ES-I3 (cell line): Measurements from ENCODE around the gene ATF5.

Experiments used
- H3K36me3 ChIP-seq: 2 replicates; pipeline ENCODE4 v1.6.1; 2013; ENCODE audit warnings: mild to moderate bottlenecking, low read length, control low read depth, moderate library complexity; ENCODE audit not compliant: insufficient read depth
- H3K4me1 ChIP-seq: 2 replicates; pipeline ENCODE4 v1.6.1; 2013; ENCODE audit warnings: mild to moderate bottlenecking, control low read depth, low read length; ENCODE audit not compliant: insufficient read depth
- H3K9ac ChIP-seq: 2 replicates; pipeline ENCODE4 v1.6.1; 2013; ENCODE audit warnings: low read depth, mild to moderate bottlenecking, low read length, moderate library complexity
- H3K9me3 ChIP-seq: 2 replicates; pipeline ENCODE4 v1.6.1; 2013; ENCODE audit warnings: mild to moderate bottlenecking, low read length, moderate library complexity; ENCODE audit not compliant: control insufficient read depth, insufficient read depth

ATF5 gene

GRCh38 chr19:49889038-49889686, 39.8 kb upstream of the ATF5 start:
- Histone ChIP-seq H3K9ac (no peak overlapping the region), H3K36me3 (peaks cover under 1% of the 10 kb centered on the region), H3K4me1 (peaks cover 5% of the 10 kb centered on the region), H3K9me3 (0 out of 2 replicates have a peak, but pooled peaks cover 3% of the 10 kb centered on the region)

GRCh38 chr19:49889687-49890348, 39.2 kb upstream of the ATF5 start:
- Histone ChIP-seq H3K4me1 (peaks cover 5% of the 10 kb centered on the region), H3K36me3 (no peaks in the 10 kb centered on the region; the same call in none of the 2 replicates), H3K9ac (peak overlapping the region; percentile 58; the same call in 1 of the 2 replicates), H3K9me3 (0 out of 2 replicates have a peak, but pooled peaks cover 3% of the 10 kb centered on the region)

- no peaks in the 10 kb centered on the region; the same call in none of the 2 replicates for H3K36me3 ChIP-seq
- H3K9me3 ChIP-seq = 0 out of 2 replicates have a peak, but pooled peaks cover 3% of the 10 kb centered on the region
- H3K4me1 ChIP-seq = peaks cover 5% of the 10 kb centered on the region
- H3K9ac ChIP-seq = peak overlapping the region; percentile 58; the same call in 1 of the 2 replicates
These were observed 38.4 kb upstream of the ATF5 start for GRCh38 chr19:49890349-49891311.

- Histone ChIP-seq H3K36me3 (no peaks in the 10 kb centered on the region; the same call in none of the 2 replicates), H3K4me1 (peaks cover 5% of the 10 kb centered on the region), H3K9ac (peak overlapping the region; percentile 39; the same call in 1 of the 2 replicates), H3K9me3 (0 out of 2 replicates have a peak, but pooled peaks cover 3% of the 10 kb centered on the region)
These were observed 37.6 kb upstream of the ATF5 start for GRCh38 chr19:49891393-49891792.

GRCh38 chr19:49892716-49893115, 36.3 kb upstream of the ATF5 start:
- H3K36me3 ChIP-seq = no peaks in the 10 kb centered on the region; the same call in none of the 2 replicates
- H3K9ac ChIP-seq = no peak overlapping the region
- 0 out of 2 replicates have a peak, but pooled peaks cover 3% of the 10 kb centered on the region for H3K9me3 ChIP-seq
- H3K4me1 ChIP-seq = peaks cover 11% of the 10 kb centered on the region

- Histone ChIP-seq H3K9ac (no peak overlapping the region), H3K36me3 (no peaks in the 10 kb centered on the region; the same call in 1 of the 2 replicates)
These were observed 34.9 kb upstream of the ATF5 start for GRCh38 chr19:49894011-49894664.

GRCh38 chr19:49894879-49895565, 34.0 kb upstream of the ATF5 start:
- H3K4me1 ChIP-seq = peaks cover 11% of the 10 kb centered on the region

More at GRCh38 chr19:49894011-49894664, 34.9 kb upstream of the ATF5 start:
- Histone ChIP-seq H3K4me1 (peaks cover 11% of the 10 kb centered on the region), H3K9me3 (0 out of 2 replicates have a peak, but pooled peaks cover 3% of the 10 kb centered on the region)

GRCh38 chr19:49895566-49896297, 33.3 kb upstream of the ATF5 start:
- Histone ChIP-seq H3K36me3 (no peaks in the 10 kb centered on the region), H3K9ac (no peak overlapping the region), H3K9me3 (no peaks in the 10 kb centered on the region), H3K4me1 (peaks cover 11% of the 10 kb centered on the region)

More at GRCh38 chr19:49894879-49895565, 34.0 kb upstream of the ATF5 start:
- no peak overlapping the region for H3K9ac ChIP-seq
- H3K9me3 ChIP-seq = no peaks in the 10 kb centered on the region
- H3K36me3 ChIP-seq = no peaks in the 10 kb centered on the region

GRCh38 chr19:49896863-49897621, 32.0 kb upstream of the ATF5 start, which contains the start of gene IL4I1:
Gene IL4I1 (minus strand): TSS chr19:49896887. CDS start chr19:49896160, 727 bp downstream.
- H3K36me3 ChIP-seq = no peaks in the 10 kb centered on the region
- H3K9me3 ChIP-seq = no peaks in the 10 kb centered on the region
- peaks cover 6% of the 10 kb centered on the region; the same call in 1 of the 2 replicates for H3K4me1 ChIP-seq
- H3K9ac ChIP-seq = peak within 1 kb of the TSS; percentile 22; the same call in 1 of the 2 replicates

GRCh38 chr19:49904136-49904535, 24.9 kb upstream of the ATF5 start:
- H3K4me1 ChIP-seq = no peaks in the 10 kb centered on the region
- H3K9ac ChIP-seq = no peak overlapping the region
- no peaks in the 10 kb centered on the region for H3K9me3 ChIP-seq
- H3K36me3 ChIP-seq = no peaks in the 10 kb centered on the region; the same call in 1 of the 2 replicates

- Histone ChIP-seq H3K9me3 (no peaks in the 10 kb centered on the region), H3K36me3 (no peaks in the 10 kb centered on the region; the same call in 1 of the 2 replicates), H3K9ac (no peak overlapping the region), H3K4me1 (no peaks in the 10 kb centered on the region)
These were observed 22.0 kb upstream of the ATF5 start for GRCh38 chr19:49906879-49907564.
